Endothelial cell of umbilical vein (primary cell): ENCODE results near the gene VPS36. TPM values are rescaled to one million over a fixed set of nuclear protein-coding genes. Genes with fewer than 3 reads are reported as not detected.
A peak's percentile ranks its signal among the peaks of the same experiment; 100 is the strongest.

Experiments used
- BruUV-seq: library from RNA; stranded (reverse); fragments of 400-500 nt; replicated peaks from 2 replicates; lab custom pipeline; 2021; lab: Mats Ljungman, UMichigan
- CTCF ChIA-PET: fragments of 300-600, 350-600 bp; sonication (Branson Sonifier 250); formaldehyde crosslinking; loops from one replicate; lab custom pipeline; 2021; ENCODE audit warnings: antibody characterized with exemption, inconsistent platforms; lab: Charles Lee
- POLR2A ChIA-PET: fragments of 300-600, 350-600 bp; sonication (Branson Sonifier 250); formaldehyde crosslinking; loops from one replicate; lab custom pipeline; 2021; ENCODE audit warnings: antibody characterized with exemption, inconsistent platforms; lab: Charles Lee
- DNase-seq: peaks from one replicate; pipeline ENCODE4 v3.0.0-alpha.2; 2011; ENCODE audit warnings: low read depth, low spot score
- FAIRE-seq: peaks from 2 replicates; lab custom pipeline; 2011; peaks lifted over from hg19 to GRCh38; lab: Jason Lieb, UNC
- H2AFZ ChIP-seq: 2 replicates; pipeline ENCODE4 v1.6.0; 2012; ENCODE audit warnings: low read depth, low read length, control low read depth, inconsistent platforms
- H3K27ac ChIP-seq: 2 replicates; pipeline ENCODE4 v1.5.1; 2011; ENCODE audit warnings: low read depth, mild to moderate bottlenecking, control low read depth, low read length, moderate library complexity; ENCODE audit not compliant: insufficient read depth
- H3K27me3 ChIP-seq, 2 experiments: 2 replicates each; pipeline versions ENCODE4 v1.6.0 to v1.6.1; 2011; ENCODE audit warnings: low read length in 2 of 2, mixed read lengths in 1 of 2; ENCODE audit not compliant: control insufficient read depth in 2 of 2, insufficient read depth in 2 of 2
- H3K36me3 ChIP-seq, 2 experiments: 2 replicates in 1 of 2; 3 replicates in 1 of 2; pipeline ENCODE4 v1.5.1; 2011; ENCODE audit warnings: low read length in 2 of 2, mild to moderate bottlenecking in 1 of 2, moderate library complexity in 1 of 2; ENCODE audit not compliant: control insufficient read depth in 2 of 2, insufficient read depth in 2 of 2; ENCODE audit errors: extremely low read depth in 1 of 2
- H3K4me1 ChIP-seq: 3 replicates; pipeline ENCODE4 v1.5.1; 2011; ENCODE audit warnings: mild to moderate bottlenecking, low read length; ENCODE audit not compliant: control insufficient read depth, insufficient read depth; ENCODE audit errors: extremely low read depth
- H3K4me2 ChIP-seq: 2 replicates; pipeline ENCODE4 v1.6.1; 2011; ENCODE audit warnings: low read length, control low read depth, mixed read lengths; ENCODE audit not compliant: insufficient read depth
- H3K4me3 ChIP-seq, 3 experiments: fragments of 200-600 bp in 1 of 3; sonication (generic), shearing (Covaris generic) in 1 of 3; replicated peaks in 1 of 3; 2 replicates each; pipeline ENCODE4 v1.5.1; 2011 to 2016; ENCODE audit warnings: control low read depth in 3 of 3, low read length in 3 of 3, mild to moderate bottlenecking in 2 of 3, inconsistent platforms in 1 of 3, low read depth in 1 of 3, moderate library complexity in 1 of 3; ENCODE audit not compliant: insufficient read depth in 1 of 3
- H3K79me2 ChIP-seq: 2 replicates; pipeline ENCODE4 v1.6.0; 2012; ENCODE audit warnings: low read length, inconsistent platforms; ENCODE audit not compliant: control insufficient read depth, insufficient read depth
- H3K9ac ChIP-seq: replicated peaks from 2 replicates; pipeline ENCODE3; 2011; ENCODE audit warnings: low read length, control low read depth; ENCODE audit not compliant: insufficient read depth; ENCODE audit errors: extremely low read depth
- H3K9me1 ChIP-seq: replicated peaks from 3 replicates; pipeline ENCODE4 v1.6.0; 2011; ENCODE audit warnings: mild to moderate bottlenecking, low read length; ENCODE audit not compliant: control insufficient read depth, insufficient read depth; ENCODE audit errors: extremely low read depth
- H3K9me3 ChIP-seq: replicated peaks from 2 replicates; pipeline ENCODE4 v1.5.1; 2012; ENCODE audit warnings: low read length, inconsistent platforms; ENCODE audit not compliant: control insufficient read depth, insufficient read depth
- H4K20me1 ChIP-seq: replicated peaks from 2 replicates; pipeline ENCODE3; 2011; ENCODE audit warnings: mild to moderate bottlenecking, low read length; ENCODE audit not compliant: control insufficient read depth, insufficient read depth; ENCODE audit errors: extremely low read depth
- EZH2 ChIP-seq: IDR thresholded peaks from 2 replicates; pipeline ENCODE4 v1.6.1; 2012; ENCODE audit warnings: borderline replicate concordance, low read depth, mild to moderate bottlenecking, moderate library complexity, low read length, inconsistent platforms; ENCODE audit not compliant: severe bottlenecking
- FOS ChIP-seq: IDR thresholded peaks from 2 replicates; pipeline ENCODE4 v1.6.1; 2011; ENCODE audit warnings: mild to moderate bottlenecking, low read length, moderate library complexity, borderline replicate concordance; ENCODE audit not compliant: insufficient read depth
- GATA2 ChIP-seq: IDR thresholded peaks from 2 replicates; pipeline ENCODE4 v1.7.0; 2011; ENCODE audit warnings: low read depth, mild to moderate bottlenecking, moderate library complexity, mixed read lengths, low read length; ENCODE audit not compliant: insufficient read length, insufficient read depth
- JUN ChIP-seq: IDR thresholded peaks from 2 replicates; pipeline ENCODE4 v1.6.1; 2011; ENCODE audit warnings: borderline replicate concordance, low read depth; ENCODE audit not compliant: insufficient read length, insufficient read depth
- MYC ChIP-seq: IDR thresholded peaks from one replicate; pipeline ENCODE4 v1.6.1; 2011; ENCODE audit warnings: mild to moderate bottlenecking, low read depth, low read length
- POLR2A ChIP-seq: IDR thresholded peaks from 2 replicates; pipeline ENCODE4 v1.6.1; 2012; ENCODE audit warnings: low read depth, mild to moderate bottlenecking, control low read depth, low read length
- POLR2AphosphoS5 ChIP-seq: IDR thresholded peaks from 2 replicates; pipeline ENCODE4 v1.6.1; 2012; ENCODE audit warnings: low read depth, mild to moderate bottlenecking, control low read depth, low read length, moderate library complexity; ENCODE audit not compliant: insufficient read depth
- dilution Hi-C: fragments of 300-500 bp; cut with MboI; formaldehyde crosslinking; loops from one replicate; pipeline ENCODE4 v1.15.0; 2019; ENCODE audit warnings: low sequenced_read_pairs; ENCODE audit not compliant: extremely low pct_ligation_motif_present
- intact Hi-C: fragments of 100-400 bp; cut with micrococcal nuclease; formaldehyde crosslinking; loops from one replicate; pipeline ENCODE4 v1.10.0; 2022
- polyA plus RNA-seq, 4 experiments: library from polyadenylated mRNA; depleted of rRNA in 3 of 4; stranded (reverse) in 3 of 4; unstranded in 1 of 4; fragments of >200 nt; gene quantifications; 2 replicates each; pipeline versions ENCODE4 v1.2.1 to v1.2.3, GENCODE V29; 2011 to 2012; ENCODE audit warnings: missing spikeins in 1 of 4
- total RNA-seq: library from RNA; stranded (reverse); gene quantifications from 2 replicates; pipeline ENCODE4 v1.2.3, GENCODE V29; 2021
- TF ChIP-seq, protein P1 (sequence below): IDR thresholded peaks from 2 replicates; pipeline ENCODE4 v1.6.1; 2011; ENCODE audit not compliant: insufficient read depth, insufficient read length
- TF ChIP-seq, protein P2 (sequence below), 2 donors: IDR thresholded peaks; 1 replicate in 1 of 2; 2 replicates in 1 of 2; pipeline ENCODE4 v1.5.1; 2011; ENCODE audit warnings: low read length in 2 of 2, mild to moderate bottlenecking in 2 of 2, moderate library complexity in 2 of 2, control low read depth in 1 of 2, inconsistent platforms in 1 of 2, low read depth in 1 of 2; ENCODE audit not compliant: insufficient read depth in 1 of 2; ENCODE audit errors: extremely low read depth in 1 of 2

Gene VPS36
- total and polyA plus RNA-seq, 2 donors (not counting 3 experiments of a cell fraction or from before 2014, with no cell fraction given), result 14.3 to 32.3 TPM

DNA sequence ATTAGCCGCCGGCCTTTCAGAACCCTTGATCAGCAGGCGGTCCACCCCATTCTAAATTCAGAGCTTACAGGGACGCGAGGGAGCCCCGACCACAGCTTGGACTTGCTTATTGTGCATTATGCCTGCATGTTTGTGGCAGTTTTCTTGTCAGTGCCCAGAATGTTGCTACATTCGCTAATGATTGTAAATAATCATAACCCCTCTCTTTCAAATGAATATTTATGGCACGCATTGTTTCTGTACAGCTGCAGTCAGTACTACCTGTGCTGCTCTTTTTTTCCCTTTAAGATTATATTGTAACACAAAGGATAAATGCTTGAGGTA lies 321 bp upstream of the VPS36 start:
- Histone ChIP-seq H3K9me1 (no peaks in the 10 kb centered on the region), H3K27me3 (no peaks in the 10 kb centered on the region), H3K4me3 (no peak overlapping the region), H2AFZ (no peak overlapping the region), H3K36me3 (peaks cover 0 to 5% of the 10 kb centered on the region in 2 experiments), H3K27ac (no peak overlapping the region), H3K9ac (no peak overlapping the region), H3K79me2 (peaks cover 37% of the 10 kb centered on the region), H3K4me2 (peak overlapping the region; percentile 32), H3K9me3 (no peaks in the 10 kb centered on the region), H4K20me1 (no peaks in the 10 kb centered on the region), H3K4me1 (peaks cover 27% of the 10 kb centered on the region)
- dilution Hi-C loops (no loop called here), intact Hi-C loops (loop anchor here (1.0 to 10.0 kb wide), 9 partner anchors 22 to 646 kb away; partner anchors contain the start of genes DHRS12 and NEK3)
- POLR2A ChIA-PET, result interaction anchor here (0.5 to 4.0 kb wide), 3 partner anchors 46 to 254 kb away, joined by 4 to 16 read pairs (median 4); partner anchors contain the start of gene THSD1
- TF ChIP-seq EZH2 (no peak), POLR2A (no peak), GATA2 (no peak), FOS (no peak), POLR2AphosphoS5 (no peak), MYC (no peak), JUN (no peak)
- TF ChIP-seq, protein P1, sequence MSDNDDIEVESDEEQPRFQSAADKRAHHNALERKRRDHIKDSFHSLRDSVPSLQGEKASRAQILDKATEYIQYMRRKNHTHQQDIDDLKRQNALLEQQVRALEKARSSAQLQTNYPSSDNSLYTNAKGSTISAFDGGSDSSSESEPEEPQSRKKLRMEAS, result no peak
- TF ChIP-seq, protein P2, sequence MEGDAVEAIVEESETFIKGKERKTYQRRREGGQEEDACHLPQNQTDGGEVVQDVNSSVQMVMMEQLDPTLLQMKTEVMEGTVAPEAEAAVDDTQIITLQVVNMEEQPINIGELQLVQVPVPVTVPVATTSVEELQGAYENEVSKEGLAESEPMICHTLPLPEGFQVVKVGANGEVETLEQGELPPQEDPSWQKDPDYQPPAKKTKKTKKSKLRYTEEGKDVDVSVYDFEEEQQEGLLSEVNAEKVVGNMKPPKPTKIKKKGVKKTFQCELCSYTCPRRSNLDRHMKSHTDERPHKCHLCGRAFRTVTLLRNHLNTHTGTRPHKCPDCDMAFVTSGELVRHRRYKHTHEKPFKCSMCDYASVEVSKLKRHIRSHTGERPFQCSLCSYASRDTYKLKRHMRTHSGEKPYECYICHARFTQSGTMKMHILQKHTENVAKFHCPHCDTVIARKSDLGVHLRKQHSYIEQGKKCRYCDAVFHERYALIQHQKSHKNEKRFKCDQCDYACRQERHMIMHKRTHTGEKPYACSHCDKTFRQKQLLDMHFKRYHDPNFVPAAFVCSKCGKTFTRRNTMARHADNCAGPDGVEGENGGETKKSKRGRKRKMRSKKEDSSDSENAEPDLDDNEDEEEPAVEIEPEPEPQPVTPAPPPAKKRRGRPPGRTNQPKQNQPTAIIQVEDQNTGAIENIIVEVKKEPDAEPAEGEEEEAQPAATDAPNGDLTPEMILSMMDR (IDR thresholded peaks at IDR 0.05; ENCODE audit: extremely low read depth in 1 of 2, insufficient read depth in 1 of 2, low read depth in 1 of 2, low read length in 2 of 2), result no peak
- BruUV-seq, result TSS peak; percentile 33
- DNase-seq (no peak), FAIRE-seq (no peak)
- CTCF ChIA-PET, result interaction anchor here (0.6 to 5.4 kb wide), 57 partner anchors 8 to 702 kb away, joined by 3 to 210 read pairs (median 6); partner anchors contain the start of genes ALG11, SUGT1 and THSD1
